ENCODE results near the gene CDCA8. TPM values are rescaled to one million over a fixed set of nuclear protein-coding genes. Genes with fewer than 3 reads are reported as not detected.

Gene CDCA8
- total RNA-seq, 1 donor from 2014 or later = 35.1 TPM

DNA sequence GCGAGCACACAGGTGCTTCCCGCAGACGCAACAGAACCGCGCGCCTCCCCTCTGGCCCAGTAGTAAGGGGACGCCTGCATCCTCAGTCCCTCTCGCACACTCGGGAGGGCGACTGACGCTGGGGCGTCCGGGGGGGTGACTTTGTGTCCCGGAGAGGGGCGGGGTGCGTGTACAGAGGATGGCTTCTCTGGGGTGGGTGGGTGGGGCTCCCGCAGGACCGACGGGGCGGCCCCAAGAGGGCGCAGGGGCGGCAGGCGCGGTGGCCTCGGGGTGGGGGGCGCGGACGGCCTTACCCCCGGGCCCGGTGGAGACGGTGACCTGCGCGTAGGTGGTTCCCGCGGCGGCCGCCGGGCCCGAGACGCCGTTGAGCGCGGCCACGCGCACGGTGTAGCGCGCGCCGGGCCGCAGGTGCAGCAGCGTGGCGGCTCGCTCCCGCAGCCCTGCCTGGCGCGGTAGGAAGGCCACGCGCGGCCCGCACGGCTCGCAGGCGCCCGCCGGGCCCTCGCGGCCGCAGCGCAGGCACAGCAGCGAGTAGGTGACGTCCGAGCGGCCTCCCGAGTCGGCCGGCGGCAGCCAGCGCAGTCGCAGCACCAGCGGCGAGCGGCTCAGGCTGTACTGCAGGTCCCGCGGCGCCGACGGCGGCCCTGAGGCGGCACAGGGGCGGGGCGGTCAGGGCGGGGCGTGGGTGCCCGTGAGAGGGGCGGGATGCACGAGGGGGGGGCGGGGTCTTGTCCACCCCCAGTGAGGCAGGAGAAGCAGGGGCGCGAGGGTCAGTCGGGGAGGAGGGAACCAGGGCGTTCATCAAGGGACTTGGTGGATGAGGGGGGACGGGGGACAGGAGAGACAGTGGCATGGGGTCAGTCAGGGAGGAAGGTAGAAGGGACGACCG lies 60.5 kb downstream of the CDCA8 start:
- Mint-ChIP-seq H3K4me3 (peak overlapping the region; percentile 81), H3K36me3 (no peaks in the 10 kb centered on the region), H3K9me3 (no peaks in the 10 kb centered on the region), H3K27ac (no peak overlapping the region), H3K27me3 (peaks cover 45% of the 10 kb centered on the region), H3K4me1 (ENCODE audit: unreplicated experiment) (no peaks in the 10 kb centered on the region)
- TF ChIP-seq, protein P1, sequence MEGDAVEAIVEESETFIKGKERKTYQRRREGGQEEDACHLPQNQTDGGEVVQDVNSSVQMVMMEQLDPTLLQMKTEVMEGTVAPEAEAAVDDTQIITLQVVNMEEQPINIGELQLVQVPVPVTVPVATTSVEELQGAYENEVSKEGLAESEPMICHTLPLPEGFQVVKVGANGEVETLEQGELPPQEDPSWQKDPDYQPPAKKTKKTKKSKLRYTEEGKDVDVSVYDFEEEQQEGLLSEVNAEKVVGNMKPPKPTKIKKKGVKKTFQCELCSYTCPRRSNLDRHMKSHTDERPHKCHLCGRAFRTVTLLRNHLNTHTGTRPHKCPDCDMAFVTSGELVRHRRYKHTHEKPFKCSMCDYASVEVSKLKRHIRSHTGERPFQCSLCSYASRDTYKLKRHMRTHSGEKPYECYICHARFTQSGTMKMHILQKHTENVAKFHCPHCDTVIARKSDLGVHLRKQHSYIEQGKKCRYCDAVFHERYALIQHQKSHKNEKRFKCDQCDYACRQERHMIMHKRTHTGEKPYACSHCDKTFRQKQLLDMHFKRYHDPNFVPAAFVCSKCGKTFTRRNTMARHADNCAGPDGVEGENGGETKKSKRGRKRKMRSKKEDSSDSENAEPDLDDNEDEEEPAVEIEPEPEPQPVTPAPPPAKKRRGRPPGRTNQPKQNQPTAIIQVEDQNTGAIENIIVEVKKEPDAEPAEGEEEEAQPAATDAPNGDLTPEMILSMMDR (conservative IDR thresholded peaks at IDR 0.05) = no peak
- DNase-seq (ENCODE audit: extremely low spot score, unreplicated experiment) = no peak

DNA sequence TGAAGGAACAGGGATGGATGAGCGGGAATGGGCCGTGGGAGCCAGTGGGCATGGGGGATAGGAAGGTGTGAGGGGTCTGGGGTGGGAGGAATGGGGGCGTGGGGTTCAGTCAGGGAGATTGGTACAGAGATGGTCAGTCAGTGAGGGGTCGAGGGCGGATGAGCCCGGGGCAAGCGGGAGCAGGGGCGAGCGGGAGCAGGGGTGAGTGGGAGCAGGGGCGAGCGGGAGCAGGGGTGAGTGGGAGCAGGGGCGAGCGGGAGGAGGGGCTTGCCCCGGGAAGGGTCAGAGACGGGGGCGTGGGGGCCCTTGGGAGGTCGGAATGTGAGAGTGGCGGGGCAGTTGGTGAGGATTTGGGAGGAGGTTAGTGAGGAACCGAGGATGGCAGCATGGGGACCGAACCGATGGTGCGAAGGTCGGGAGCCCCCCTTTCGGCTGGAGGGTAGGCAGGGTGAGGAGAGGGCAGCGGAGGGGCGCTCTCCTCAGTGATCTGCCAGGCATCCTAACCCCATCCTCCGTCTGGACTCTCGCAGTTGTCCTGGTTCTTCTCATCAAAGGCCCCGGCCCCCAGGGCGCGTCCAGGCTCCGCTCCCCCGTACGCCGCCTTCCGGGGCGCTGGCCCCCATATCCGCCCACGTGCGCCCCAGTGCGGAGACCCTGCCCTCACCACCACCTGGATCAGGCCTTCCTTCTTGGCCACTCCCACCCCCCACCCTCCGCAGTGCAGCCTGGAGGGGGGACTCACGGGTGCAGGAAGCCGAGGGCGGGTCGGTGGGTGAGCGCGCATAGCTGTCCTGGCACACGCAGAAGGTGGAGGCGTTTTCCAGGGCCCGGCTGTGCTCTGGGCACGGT lies 61.4 kb downstream of the CDCA8 start:
- H3K4me1 Mint-ChIP-seq (ENCODE audit: unreplicated experiment) = no peaks in the 10 kb centered on the region

DNA sequence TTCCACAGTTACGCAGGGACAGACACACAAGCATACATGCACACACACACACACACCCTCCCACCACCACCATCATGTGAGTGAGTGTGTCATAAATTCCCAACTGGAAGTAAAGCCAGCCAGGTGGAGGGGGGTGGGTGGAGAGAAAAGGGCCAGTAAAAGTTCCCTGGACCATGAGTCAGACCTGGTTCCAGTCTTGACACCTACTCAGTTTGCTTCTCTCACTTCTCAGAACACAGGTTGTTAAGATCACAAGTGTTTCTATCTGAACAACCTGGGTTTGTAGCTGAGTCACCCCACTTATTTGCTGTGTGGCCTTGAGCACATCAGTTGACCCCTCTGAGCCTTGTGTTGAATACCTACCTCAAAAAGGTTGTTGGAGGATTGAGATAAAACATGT lies 63.0 kb downstream of the CDCA8 start:
- Mint-ChIP-seq H3K27me3 (peaks cover 30% of the 10 kb centered on the region), H3K9me3 (no peaks in the 10 kb centered on the region), H3K4me3 (no peak overlapping the region), H3K4me1 (ENCODE audit: unreplicated experiment) (no peaks in the 10 kb centered on the region), H3K36me3 (no peaks in the 10 kb centered on the region), H3K27ac (no peak overlapping the region)
- DNase-seq (ENCODE audit: extremely low spot score, unreplicated experiment) = no peak
- TF ChIP-seq, protein P1 (conservative IDR thresholded peaks at IDR 0.05) = no peak

More for the DNA sequence above, 61.4 kb downstream of the CDCA8 start:
- DNase-seq (ENCODE audit: extremely low spot score, unreplicated experiment) = no peak
- no peak overlapping the region for H3K27ac Mint-ChIP-seq
- H3K4me3 Mint-ChIP-seq = peak overlapping the region; percentile 69
- TF ChIP-seq, protein P1 (conservative IDR thresholded peaks at IDR 0.05) = no peak
- H3K27me3 Mint-ChIP-seq = peaks cover 40% of the 10 kb centered on the region
- no peaks in the 10 kb centered on the region for H3K9me3 Mint-ChIP-seq
- no peaks in the 10 kb centered on the region for H3K36me3 Mint-ChIP-seq

DNA sequence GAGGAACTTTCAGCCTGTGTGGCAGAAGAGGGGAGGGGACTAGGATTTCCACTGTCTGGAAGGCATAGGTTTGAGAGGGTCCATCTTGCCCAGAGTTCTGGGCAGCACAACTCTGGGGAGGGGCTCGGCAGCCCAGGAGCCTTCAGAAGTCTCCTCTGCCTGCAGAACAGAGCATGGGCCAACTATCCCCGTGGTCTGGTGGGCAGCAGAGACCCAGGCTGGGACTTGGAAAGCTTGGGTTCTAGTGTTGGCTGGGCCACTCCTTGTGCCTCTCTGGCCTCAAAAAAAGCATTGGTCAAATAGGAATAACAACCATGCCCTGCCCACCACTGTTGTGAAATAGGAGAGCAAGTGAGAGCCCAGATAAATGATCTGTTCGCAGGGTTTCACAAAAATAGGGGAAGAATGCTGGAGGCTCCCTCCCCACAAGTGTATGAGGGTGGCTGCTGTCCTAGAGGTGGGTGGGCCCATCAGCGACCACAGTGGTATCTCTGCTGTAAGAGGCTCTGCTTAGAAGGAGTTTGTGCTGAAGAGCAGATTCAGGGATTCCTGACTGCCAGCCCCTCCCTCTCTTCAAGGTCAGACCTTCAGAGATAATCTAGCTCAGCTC lies 63.7 kb downstream of the CDCA8 start:
- TF ChIP-seq, protein P1 (conservative IDR thresholded peaks at IDR 0.05) = no peak
- H3K4me1 Mint-ChIP-seq (ENCODE audit: unreplicated experiment) = no peaks in the 10 kb centered on the region
- no peaks in the 10 kb centered on the region for H3K9me3 Mint-ChIP-seq
- H3K27me3 Mint-ChIP-seq = peaks cover 22% of the 10 kb centered on the region
- no peak overlapping the region for H3K4me3 Mint-ChIP-seq
- no peak for DNase-seq (ENCODE audit: extremely low spot score, unreplicated experiment)
- no peaks in the 10 kb centered on the region for H3K36me3 Mint-ChIP-seq
- no peak overlapping the region for H3K27ac Mint-ChIP-seq

Other genes with a start within 250 kb of the CDCA8 start
- 6.0 and 18.3 TPM in 2 replicates for gene ZC3H12A, start 217.9 kb upstream of the CDCA8 start, total RNA-seq (ENCODE audit: low replicate concordance)
- gene MEAF6, start 177.8 kb upstream of the CDCA8 start, total RNA-seq (ENCODE audit: low replicate concordance) = 65.7 and 79.9 TPM in 2 replicates
- 18.2 and 23.4 TPM in 2 replicates for gene SNIP1, start 138.2 kb upstream of the CDCA8 start, total RNA-seq (ENCODE audit: low replicate concordance)
- 11.6 and 40.8 TPM in 2 replicates for gene DNALI1, start 135.6 kb upstream of the CDCA8 start, total RNA-seq (ENCODE audit: low replicate concordance)
- 52.4 and 55.1 TPM in 2 replicates for gene GNL2, start 96.6 kb upstream of the CDCA8 start, total RNA-seq (ENCODE audit: low replicate concordance)
- 0.26 and 1.4 TPM in 2 replicates for gene RSPO1, start 57.6 kb upstream of the CDCA8 start, total RNA-seq (ENCODE audit: low replicate concordance)
- 0.97 and 1.0 TPM in 2 replicates for gene EPHA10, start 72.6 kb downstream of the CDCA8 start, total RNA-seq (ENCODE audit: low replicate concordance)
- 11.6 and 21.1 TPM in 2 replicates for gene MANEAL, start 101.3 kb downstream of the CDCA8 start, total RNA-seq (ENCODE audit: low replicate concordance)
- gene C1orf122, start 115.3 kb downstream of the CDCA8 start, total RNA-seq (ENCODE audit: low replicate concordance) = 38.9 and 49.6 TPM in 2 replicates
- 12.7 and 19.2 TPM in 2 replicates for gene YRDC, start 115.7 kb downstream of the CDCA8 start, total RNA-seq (ENCODE audit: low replicate concordance)
- 20.5 and 20.7 TPM in 2 replicates for gene MTF1, start 167.1 kb downstream of the CDCA8 start, total RNA-seq (ENCODE audit: low replicate concordance)